Stromal cell of bone marrow (primary cell): ENCODE data around the gene GRB10.
"Not testable (repeated sequence)": the region's sequence is repeated elsewhere in the genome, so short reads cannot be mapped to it uniquely, and the experiment has no call there.

Experiments used
- DNase-seq: peaks from one replicate; pipeline ENCODE4 v3.0.0-alpha.2; 2012; ENCODE audit warnings: low read depth

The GRB10 gene

DNA sequence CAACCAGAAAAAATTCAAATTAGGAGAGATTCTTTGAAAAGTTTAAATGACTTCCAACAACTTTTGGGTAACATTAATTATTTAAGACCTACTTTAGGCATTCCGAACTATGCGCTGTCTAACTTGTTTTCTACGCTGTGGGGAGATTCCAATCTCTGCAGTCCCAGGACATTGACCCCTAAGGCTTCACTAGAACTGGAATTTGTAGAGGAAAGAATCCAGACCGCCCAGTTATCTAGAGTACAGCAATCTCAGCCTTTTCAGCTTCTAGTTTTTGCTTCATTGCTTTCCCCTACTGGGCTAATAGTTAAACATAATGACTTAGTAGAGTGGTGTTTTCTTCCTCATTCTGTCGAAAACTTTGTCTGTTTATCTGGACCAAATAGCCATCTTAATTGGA lies 202.6 kb downstream of the GRB10 start:
- DNase-seq: no peak

DNA sequence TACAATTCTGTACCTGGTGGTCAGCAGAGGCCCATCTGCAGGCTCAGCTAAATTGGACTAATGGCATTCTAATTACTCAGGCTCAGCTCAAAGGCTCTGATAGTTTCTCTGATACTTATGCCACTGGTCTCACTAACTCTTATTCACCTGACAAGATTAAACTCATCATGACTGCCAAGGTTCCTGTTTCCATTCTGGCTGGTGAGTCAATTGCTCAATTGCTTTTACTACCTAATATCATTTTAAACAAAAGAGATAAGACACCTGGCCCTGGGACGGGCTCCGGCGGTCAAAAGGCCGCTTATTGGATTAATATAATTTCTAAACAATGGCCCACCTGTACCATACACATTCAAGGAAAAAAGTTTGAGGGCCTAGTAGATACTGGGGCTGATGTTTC lies 204.6 kb downstream of the GRB10 start:
- not testable (repeated sequence) for DNase-seq

GRCh38 chr7:50577569-50577968 lies 205.1 kb downstream of the GRB10 start:
- no peak for DNase-seq

GRCh38 chr7:50576388-50576787 lies 206.3 kb downstream of the GRB10 start:
- DNase-seq: not testable (repeated sequence)

DNA sequence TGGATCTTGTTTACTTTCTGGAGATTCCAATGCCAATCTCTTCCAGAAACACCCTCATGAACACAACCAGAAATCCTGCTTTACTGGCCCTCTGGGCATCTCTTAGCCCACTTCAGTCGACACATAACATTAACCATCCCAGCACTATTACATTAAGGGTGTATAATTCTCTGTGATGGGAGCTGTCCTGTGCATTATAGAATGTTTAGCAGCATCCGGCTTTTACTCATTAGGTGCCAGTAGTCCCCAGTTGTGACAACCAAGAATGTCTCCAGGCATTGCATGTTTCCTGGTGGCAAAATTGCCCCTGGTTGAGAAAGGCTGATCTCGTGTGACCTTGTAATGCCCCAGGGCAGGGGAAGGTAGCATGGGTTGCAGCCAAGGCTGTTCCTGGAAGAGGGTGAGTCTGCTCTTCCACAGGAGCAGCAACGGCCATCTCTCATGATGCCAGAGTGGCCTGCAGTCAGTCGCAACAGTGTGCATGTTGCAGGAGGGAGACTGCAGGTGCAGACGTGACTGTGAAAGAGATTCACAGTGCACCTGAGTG lies 214.9 kb downstream of the GRB10 start:
- no peak for DNase-seq

GRCh38 chr7:50565977-50566376 lies 216.7 kb downstream of the GRB10 start:
- no peak for DNase-seq

GRCh38 chr7:50565559-50565916 lies 217.2 kb downstream of the GRB10 start:
- DNase-seq: no peak

GRCh38 chr7:50564640-50565558 lies 217.8 kb downstream of the GRB10 start, which contains the start of gene DDC:
Gene DDC (minus strand): TSS chr7:50565405. CDS start chr7:50544085, 21,320 bp downstream.
- no peak for DNase-seq

DNA sequence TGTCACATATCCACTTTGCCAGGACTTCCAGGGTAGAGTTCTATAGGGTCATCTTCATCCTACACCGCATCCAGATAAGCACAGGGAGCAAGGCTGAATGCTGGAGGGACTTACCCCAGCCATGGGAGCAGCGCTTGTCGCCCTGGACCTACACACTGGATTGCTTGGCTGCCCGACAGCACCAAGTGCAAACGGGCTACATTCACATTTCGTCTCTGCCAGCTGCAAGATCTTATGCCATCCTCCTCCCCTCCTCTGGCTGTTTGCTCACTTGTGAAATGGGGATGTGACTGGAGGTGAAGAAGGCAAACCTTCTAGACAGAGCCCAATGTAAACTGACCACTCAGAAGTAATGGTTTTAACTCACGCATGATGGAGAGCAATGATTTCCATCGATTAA lies 218.5 kb downstream of the GRB10 start:
- DNase-seq: no peak

GRCh38 chr7:50562136-50562535 lies 220.6 kb downstream of the GRB10 start:
- DNase-seq: no peak

GRCh38 chr7:50560865-50561351 lies 221.8 kb downstream of the GRB10 start:
- no peak for DNase-seq

- DNase-seq: no peak
Observed at GRCh38 chr7:50559881-50560280, 222.8 kb downstream of the GRB10 start.

DNA sequence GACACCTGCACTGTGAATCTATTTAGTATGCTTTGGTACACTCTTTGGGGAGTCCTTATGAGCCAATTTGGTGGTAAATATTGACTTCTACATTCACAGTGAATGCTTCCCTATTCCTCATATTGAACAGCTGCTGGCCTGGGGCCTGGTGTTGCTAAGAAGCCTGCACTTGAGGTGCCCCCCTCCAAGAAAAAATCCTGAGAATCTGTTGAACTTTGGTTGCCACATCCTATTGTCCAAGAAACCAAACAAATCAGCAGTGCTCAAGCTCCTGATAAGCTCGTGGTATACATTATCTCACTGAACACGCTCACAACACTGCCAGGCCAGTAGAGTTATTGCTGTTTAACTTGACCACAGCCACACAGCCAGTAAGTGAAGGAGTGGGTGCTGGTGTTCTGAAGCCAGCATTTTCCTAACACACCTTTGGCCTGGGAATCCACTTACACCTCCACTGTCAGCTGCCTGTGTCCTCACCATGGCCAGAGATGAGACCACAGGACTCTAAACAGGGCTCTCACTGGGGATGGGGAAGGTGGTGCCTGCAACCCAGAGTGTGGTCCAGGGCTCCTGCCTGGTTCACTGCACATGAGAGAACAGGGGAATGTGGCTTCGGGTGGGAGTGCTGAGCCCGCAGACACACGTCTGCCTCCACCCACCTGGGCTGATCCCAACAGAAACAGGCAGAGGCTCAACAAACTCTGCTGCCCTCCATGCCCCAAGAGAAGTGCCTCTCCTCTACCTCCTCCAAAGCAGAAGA lies 224.2 kb downstream of the GRB10 start:
- no peak for DNase-seq

GRCh38 chr7:50557099-50557498 lies 225.6 kb downstream of the GRB10 start:
- DNase-seq: no peak

- DNase-seq: no peak
Observed at GRCh38 chr7:50556247-50556991, 226.3 kb downstream of the GRB10 start.

- no peak for DNase-seq
Observed at GRCh38 chr7:50555594-50556140, 227.0 kb downstream of the GRB10 start.

DNA sequence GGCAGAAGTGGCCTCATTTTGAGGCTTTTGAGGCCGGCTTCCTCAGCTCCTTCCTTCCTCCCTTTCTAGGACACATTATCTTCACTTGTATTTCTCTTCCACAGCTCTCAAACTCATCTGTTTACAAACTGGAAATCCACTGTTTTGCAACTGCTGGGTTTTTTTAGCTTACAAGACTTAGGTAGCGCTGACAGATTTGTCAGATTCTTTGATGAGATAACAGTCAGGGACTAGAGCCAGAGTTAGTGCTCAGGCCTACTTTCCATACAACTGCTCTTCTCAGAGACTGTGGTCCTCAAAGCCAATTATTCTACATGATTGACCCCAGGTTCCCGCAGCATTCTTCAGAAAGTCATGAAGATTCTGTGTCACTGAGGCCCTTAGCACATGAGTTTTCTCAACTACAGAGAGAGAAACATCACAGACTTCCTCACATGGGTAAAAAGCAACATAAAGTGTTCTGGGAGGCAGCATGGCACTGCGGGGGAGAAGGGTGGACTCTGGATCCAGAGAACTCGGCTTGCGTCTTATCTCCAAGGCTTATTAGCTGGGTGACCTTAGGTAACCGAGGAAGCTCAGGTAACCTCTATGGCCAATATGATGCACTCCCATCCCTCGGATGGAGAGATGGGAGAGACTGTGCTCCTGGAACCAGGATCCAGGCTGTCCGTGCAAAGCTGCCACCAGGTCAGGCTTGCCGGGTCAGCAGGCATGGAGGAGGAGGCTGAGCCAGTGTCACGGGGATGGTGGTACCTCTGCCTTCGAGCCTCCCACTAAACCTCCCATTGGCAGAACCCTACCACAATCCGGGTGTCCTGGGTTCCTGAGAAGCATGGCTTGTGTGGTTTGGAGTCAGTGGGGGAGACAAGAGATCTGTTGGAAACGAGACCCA lies 228.0 kb downstream of the GRB10 start:
- DNase-seq: no peak

- no peak for DNase-seq
Observed at GRCh38 chr7:50553973-50554372, 228.7 kb downstream of the GRB10 start.

DNA sequence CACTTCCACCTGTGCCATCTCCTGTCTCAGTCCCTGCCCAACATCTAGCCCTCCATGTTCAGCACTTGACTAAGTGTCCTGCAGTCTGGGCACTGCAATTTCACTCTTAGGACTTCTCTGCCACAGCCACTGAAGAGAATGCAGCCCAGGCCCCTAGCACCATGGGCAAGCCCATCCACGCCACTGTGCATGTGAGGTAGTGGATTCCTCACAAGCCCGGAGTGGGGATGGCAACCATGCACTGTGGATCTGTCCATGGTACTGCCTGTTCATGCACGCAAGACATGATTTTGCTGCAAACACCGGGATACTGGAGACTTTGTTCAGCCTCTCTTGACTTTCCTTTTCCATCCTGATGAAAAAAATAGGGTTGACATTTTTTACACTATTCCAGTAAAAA lies 229.8 kb downstream of the GRB10 start:
- peak; percentile 7 for DNase-seq

GRCh38 chr7:50552139-50552538 lies 230.6 kb downstream of the GRB10 start:
- DNase-seq: no peak

- not testable (repeated sequence) for DNase-seq
Observed at GRCh38 chr7:50545613-50546012, 237.1 kb downstream of the GRB10 start.
